Activated naive CD8-positive, alpha-beta T cell treated with anti-CD3 and anti-CD28 coated beads, Interleukin-2, amount 10 ng/mL, durations not matched to agents 7 days and 5 days (primary cell): Measurements from ENCODE around the gene CDCA5. TPM values are rescaled to one million over a fixed set of nuclear protein-coding genes. Genes with fewer than 3 reads are reported as not detected.

ENCODE experiments used
- ATAC-seq: fragments of 150-1000 bp; cut with Tn5 transposase; one replicate; pipeline ENCODE4 v1.10.0; 2021; ENCODE audit warnings: low read depth, moderate library complexity
- POLR2A ChIA-PET: fragments of 350-600 bp; sonication (Branson Sonifier 250); formaldehyde crosslinking; loops from one replicate; lab custom pipeline; 2021; ENCODE audit warnings: antibody characterized with exemption; lab: Charles Lee
- DNase-seq: peaks from one replicate; pipeline ENCODE4 v3.0.0; 2021
- H3K27ac Mint-ChIP-seq: one replicate; pipeline ENCODE4 v1.8.0; 2022; ENCODE audit warnings: mild to moderate bottlenecking, mixed read lengths
- H3K27me3 Mint-ChIP-seq: one replicate; pipeline ENCODE4 v1.8.0; 2022; ENCODE audit warnings: mild to moderate bottlenecking, moderate library complexity, mixed read lengths
- H3K36me3 Mint-ChIP-seq: one replicate; pipeline ENCODE4 v1.8.0; 2021; ENCODE audit warnings: mild to moderate bottlenecking, mixed read lengths
- H3K4me1 Mint-ChIP-seq: one replicate; pipeline ENCODE4 v1.8.0; 2021; ENCODE audit warnings: mixed read lengths
- H3K4me3 Mint-ChIP-seq: one replicate; pipeline ENCODE4 v1.8.0; 2022; ENCODE audit warnings: mild to moderate bottlenecking, moderate library complexity, mixed read lengths
- H3K9me3 Mint-ChIP-seq: one replicate; pipeline ENCODE4 v1.8.0; 2021; ENCODE audit warnings: mixed read lengths
- total RNA-seq, 2 experiments: library from RNA; stranded (reverse); gene quantifications; one replicate each; pipeline ENCODE4 v1.2.3, GENCODE V29; 2021

CDCA5 gene
- total RNA-seq, 2 experiments from 2014 or later: 85.5 to 95.7 TPM

DNA sequence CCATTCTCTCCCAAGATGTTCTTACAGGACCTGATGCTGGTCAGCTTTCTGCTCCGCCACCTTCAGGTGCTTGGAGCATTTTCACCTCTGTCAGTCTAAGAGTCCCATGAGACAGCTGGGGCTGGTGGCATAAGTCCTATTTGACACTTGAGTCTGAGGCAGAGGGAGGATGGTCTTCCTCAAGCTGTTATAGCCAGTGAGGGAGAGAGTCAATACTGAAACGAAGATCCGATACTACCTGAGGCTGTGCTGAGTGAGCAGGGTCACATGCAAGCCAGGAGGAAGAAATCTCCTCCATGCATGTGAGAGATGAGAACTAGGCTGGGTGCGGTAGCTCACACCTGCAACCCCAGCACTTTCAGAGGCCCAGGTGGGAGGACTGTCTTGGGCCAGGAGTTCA lies 5.8 kb upstream of the CDCA5 start:
- Mint-ChIP-seq H3K9me3 (no peaks in the 10 kb centered on the region), H3K27me3 (no peaks in the 10 kb centered on the region), H3K27ac (peak overlapping the region; percentile 63), H3K4me1 (peaks cover 12% of the 10 kb centered on the region), H3K36me3 (peaks cover 12% of the 10 kb centered on the region), H3K4me3 (no peak overlapping the region)
- POLR2A ChIA-PET: interaction anchor here (1.1 to 1.5 kb wide), 2 partner anchors 9 to 75 kb away, joined by 4 read pairs; partner anchors contain the start of gene ARL2
- ATAC-seq (no peak), DNase-seq (no peak)

DNA sequence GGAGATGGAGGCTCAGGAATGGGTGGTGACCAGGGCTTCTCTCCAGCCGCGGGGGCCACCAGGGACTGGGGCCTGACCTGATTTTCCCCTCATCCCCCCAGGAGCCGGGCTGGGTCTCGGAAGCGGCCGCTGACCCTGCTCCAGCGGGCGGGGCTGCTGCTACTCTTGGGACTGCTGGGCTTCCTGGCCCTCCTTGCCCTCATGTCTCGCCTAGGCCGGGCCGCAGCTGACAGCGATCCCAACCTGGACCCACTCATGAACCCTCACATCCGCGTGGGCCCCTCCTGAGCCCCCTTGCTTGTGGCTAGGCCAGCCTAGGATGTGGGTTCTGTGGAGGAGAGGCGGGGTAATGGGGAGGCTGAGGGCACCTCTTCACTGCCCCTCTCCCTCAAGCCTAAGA lies 4.0 kb upstream of the CDCA5 start:
- ATAC-seq (no peak), DNase-seq (no peak)
- H3K36me3 Mint-ChIP-seq: peaks cover 15% of the 10 kb centered on the region
- POLR2A ChIA-PET: no interaction called here
- no peak overlapping the region for H3K4me3 Mint-ChIP-seq
- H3K27me3 Mint-ChIP-seq: no peaks in the 10 kb centered on the region
- H3K9me3 Mint-ChIP-seq: no peaks in the 10 kb centered on the region
- peaks cover 16% of the 10 kb centered on the region for H3K4me1 Mint-ChIP-seq
- H3K27ac Mint-ChIP-seq: no peak overlapping the region

DNA sequence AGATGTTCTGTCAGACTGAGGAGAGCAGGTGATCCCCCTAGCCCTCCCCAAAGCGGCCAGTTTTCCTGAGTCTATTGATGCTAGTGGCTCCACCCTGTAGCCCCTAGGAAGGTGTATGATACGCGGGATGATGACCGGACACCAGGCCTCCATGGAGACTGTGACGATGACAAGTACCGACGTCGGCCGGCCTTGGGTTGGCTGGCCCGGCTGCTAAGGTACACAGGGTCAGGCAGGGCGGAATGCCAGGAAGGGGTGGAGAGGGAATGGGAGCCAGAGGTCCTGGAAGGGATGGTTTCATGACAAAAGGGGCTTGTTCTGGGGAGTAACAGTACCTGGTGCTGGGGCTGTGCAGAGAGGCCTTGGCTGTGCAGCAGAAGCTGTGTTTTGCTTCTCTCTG lies 3.4 kb upstream of the CDCA5 start:
- POLR2A ChIA-PET: interaction anchor here (2.2 kb wide), 1 partner anchor 9 kb away, joined by 13 read pairs; the partner anchor contains the start of gene VPS51
- H3K4me3 Mint-ChIP-seq: no peak overlapping the region
- no peak for ATAC-seq
- H3K36me3 Mint-ChIP-seq: peaks cover 18% of the 10 kb centered on the region
- DNase-seq: no peak
- no peaks in the 10 kb centered on the region for H3K27me3 Mint-ChIP-seq
- no peak overlapping the region for H3K27ac Mint-ChIP-seq
- no peaks in the 10 kb centered on the region for H3K9me3 Mint-ChIP-seq
- H3K4me1 Mint-ChIP-seq: peaks cover 21% of the 10 kb centered on the region

DNA sequence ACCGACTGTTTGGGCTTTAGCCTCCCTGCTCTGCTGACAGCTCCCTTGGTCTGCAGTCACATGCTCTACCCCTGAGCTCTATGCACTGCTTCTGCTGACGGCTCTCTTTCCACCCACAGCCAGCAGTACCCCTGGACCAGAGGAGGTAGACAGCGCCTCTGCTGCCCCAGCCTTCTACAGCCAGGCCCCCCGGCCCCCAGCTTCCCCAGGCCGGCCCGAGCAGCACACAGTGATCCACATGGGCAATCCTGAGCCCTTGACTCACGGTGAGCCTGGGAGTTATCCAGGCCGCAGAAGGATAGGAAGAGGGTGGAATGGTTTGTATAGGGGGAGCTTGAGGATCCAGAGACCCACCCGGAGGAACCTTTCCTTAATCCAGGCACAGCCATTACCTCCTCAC lies 3.0 kb upstream of the CDCA5 start:
- no peak for ATAC-seq
- Mint-ChIP-seq H3K4me3 (no peak overlapping the region), H3K4me1 (peaks cover 24% of the 10 kb centered on the region), H3K9me3 (no peaks in the 10 kb centered on the region), H3K36me3 (peaks cover 21% of the 10 kb centered on the region), H3K27ac (no peak overlapping the region), H3K27me3 (no peaks in the 10 kb centered on the region)
- POLR2A ChIA-PET: interaction anchor here (2.2 kb wide), 1 partner anchor 10 kb away, joined by 13 read pairs; the partner anchor contains the start of gene VPS51
- no peak for DNase-seq

DNA sequence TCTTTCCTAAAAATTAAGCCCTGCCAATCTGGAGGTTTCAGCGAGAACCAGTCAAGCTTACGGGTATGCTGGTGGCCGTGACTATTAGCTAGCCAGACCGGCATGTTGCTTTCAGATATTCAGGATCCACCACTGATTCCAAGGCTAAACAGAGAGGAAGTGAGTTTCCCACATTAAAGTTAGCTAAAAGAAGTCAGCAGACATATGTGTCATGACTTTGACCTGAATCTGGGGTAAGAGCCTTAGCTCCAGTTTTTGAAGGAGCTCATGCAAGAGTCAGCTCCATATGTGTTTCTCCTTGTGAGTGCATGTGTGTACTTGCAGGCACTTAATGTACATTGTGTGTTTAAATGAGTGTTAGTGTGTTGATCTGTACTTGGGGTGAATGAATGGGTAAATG lies 1.6 kb upstream of the CDCA5 start:
- Mint-ChIP-seq H3K36me3 (peaks cover 31% of the 10 kb centered on the region), H3K4me3 (peak overlapping the region; percentile 98), H3K4me1 (peaks cover 36% of the 10 kb centered on the region), H3K27me3 (no peaks in the 10 kb centered on the region), H3K9me3 (no peaks in the 10 kb centered on the region), H3K27ac (peak overlapping the region; percentile 99)
- POLR2A ChIA-PET: interaction anchor here (0.8 to 2.2 kb wide), 3 partner anchors 11 to 177 kb away, joined by 3 to 13 read pairs (median 5); partner anchors contain the start of genes FAU, MRPL49 and VPS51
- ATAC-seq (no peak), DNase-seq (no peak)

DNA sequence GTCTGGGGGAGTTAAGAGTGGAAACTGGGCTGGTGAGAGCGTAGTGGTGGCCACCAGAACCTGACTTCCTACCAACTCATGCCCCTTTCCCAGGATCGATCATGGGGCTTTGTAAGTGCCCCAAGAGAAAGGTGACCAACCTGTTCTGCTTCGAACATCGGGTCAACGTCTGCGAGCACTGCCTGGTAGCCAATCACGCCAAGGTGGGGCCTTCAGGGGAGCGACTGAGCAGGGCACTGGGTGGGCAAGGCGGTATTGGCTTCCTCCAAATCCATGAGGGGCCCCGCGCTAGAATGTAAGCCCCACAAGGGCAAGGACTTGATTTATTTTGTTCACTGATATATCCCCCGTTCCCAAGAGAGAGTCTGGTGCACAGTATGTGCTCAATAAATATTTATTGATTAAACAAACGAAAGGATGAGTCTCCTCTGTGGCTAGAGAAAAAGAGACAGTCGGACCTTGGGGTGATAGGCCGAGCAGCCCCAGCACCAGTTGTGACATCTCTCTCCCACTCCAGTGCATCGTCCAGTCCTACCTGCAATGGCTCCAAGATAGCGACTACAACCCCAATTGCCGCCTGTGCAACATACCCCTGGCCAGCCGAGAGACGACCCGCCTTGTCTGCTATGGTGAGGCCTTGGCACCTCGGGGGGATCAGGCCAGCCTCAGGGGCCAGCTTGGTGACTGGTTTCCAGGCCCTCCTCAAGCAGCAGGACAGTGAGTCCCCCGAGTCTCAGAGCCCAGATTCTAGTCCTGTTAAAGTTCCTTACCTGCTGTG lies 947 bp upstream of the CDCA5 start:
- H3K9me3 Mint-ChIP-seq: no peaks in the 10 kb centered on the region
- H3K36me3 Mint-ChIP-seq: peaks cover 36% of the 10 kb centered on the region
- H3K4me3 Mint-ChIP-seq: peak overlapping the region; percentile 98
- peak overlapping the region; percentile 99 for H3K27ac Mint-ChIP-seq
- peaks cover 39% of the 10 kb centered on the region for H3K4me1 Mint-ChIP-seq
- no peak for ATAC-seq
- DNase-seq: no peak
- POLR2A ChIA-PET: interaction anchor here (0.8 to 2.2 kb wide), 4 partner anchors 12 to 178 kb away, joined by 3 to 13 read pairs (median 6); partner anchors contain the start of genes FAU, MRPL49, VPS51 and ZNHIT2
- no peaks in the 10 kb centered on the region for H3K27me3 Mint-ChIP-seq

DNA sequence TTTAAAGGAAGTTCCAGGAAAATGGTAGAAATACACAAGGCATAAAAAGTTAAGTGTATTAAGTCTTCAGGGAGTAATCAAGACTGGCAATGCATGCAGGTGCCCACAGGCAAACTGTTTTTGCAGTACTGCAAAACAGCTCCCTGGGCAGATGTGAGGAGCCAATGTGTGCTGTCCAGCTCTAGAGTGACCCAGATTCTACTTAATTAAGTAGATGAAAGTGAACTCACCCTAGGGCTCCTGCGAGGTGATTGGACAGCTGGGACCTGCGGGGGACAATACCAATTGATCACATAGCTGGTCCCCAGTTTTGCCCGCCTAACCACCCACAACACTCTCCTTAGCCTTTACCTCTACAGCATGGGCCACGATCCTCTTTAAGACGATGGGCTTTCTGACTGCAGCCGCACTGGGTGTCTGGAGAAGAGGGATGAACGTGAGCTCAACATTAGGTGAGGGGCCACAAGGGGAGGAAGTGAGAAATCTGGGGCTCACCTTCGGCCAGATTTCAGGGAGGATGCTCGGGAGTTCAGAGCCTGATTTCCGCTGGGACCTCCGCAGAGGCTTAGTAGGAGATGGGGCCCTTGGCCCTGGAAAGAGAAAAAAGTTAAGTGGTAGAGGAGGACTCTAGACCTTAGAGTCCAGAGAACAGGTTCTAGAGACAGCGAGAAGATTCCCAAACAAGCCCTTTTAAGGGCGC lies 556 bp downstream of the CDCA5 start:
- no peak for DNase-seq
- peaks cover 46% of the 10 kb centered on the region for H3K4me1 Mint-ChIP-seq
- peak; percentile 11 for ATAC-seq
- H3K4me3 Mint-ChIP-seq: peak overlapping the region; percentile 98
- no peaks in the 10 kb centered on the region for H3K9me3 Mint-ChIP-seq
- POLR2A ChIA-PET: interaction anchor here (0.9 to 2.3 kb wide), 12 partner anchors 13 to 338 kb away, joined by 3 to 15 read pairs (median 4); partner anchors contain the start of genes ARL2, FAU, MRPL49 and PPP2R5B
- H3K27me3 Mint-ChIP-seq: no peaks in the 10 kb centered on the region
- peak overlapping the region; percentile 99 for H3K27ac Mint-ChIP-seq
- peaks cover 35% of the 10 kb centered on the region for H3K36me3 Mint-ChIP-seq

DNA sequence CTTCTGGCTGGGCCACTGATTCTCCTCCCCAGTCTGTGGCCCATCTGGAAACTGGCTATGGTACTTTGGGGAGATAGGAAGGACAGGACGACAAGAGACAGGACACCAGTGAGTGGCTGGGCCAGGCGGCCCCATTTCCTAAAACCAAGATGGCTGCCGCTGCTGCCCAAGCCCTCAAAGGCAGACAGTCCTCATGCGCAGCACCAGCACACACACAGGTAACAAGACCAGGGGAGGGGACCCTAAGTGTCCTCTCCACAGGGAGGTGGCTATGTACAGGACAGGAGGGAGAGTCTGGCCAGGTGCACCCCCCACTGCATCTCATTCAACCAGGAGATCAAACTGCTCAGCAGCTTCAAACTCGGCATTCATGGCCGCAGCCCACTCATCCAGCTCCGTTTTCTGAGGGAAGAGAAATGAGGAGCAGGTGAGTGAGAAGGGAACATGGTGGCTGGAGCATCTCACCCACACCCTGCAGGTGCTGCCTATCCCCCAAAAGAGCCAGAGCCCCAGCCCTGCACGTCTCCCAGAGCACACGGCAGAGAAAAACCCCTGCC lies 5.0 kb downstream of the CDCA5 start:
- DNase-seq (no peak), ATAC-seq (no peak)
- peaks cover 44% of the 10 kb centered on the region for H3K36me3 Mint-ChIP-seq
- peaks cover 51% of the 10 kb centered on the region for H3K4me1 Mint-ChIP-seq
- H3K9me3 Mint-ChIP-seq: no peaks in the 10 kb centered on the region
- peak overlapping the region; percentile 53 for H3K4me3 Mint-ChIP-seq
- H3K27me3 Mint-ChIP-seq: no peaks in the 10 kb centered on the region
- peak overlapping the region; percentile 85 for H3K27ac Mint-ChIP-seq
- POLR2A ChIA-PET: interaction anchor here (1.1 kb wide), 1 partner anchor 39 kb away, joined by 4 read pairs; no protein-coding TSS in a partner anchor

DNA sequence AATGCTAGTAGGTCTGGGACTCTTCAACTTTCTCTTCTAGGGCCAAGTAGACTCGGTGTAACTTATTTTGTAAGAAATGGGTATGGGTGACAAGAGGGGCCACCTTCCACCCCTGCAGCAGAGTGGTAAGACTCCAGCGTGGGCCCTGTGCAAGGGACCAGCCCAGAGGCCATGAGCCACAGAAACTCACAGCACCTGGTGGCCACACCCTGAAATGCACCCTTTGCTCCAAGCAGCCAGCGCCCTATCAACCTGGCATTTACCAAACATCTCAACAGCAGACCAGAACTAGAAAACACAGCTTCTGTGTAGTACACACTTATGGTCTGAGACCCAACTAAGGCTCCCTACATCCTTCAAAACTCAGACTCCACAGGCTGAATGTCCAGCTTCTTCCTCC lies 5.7 kb downstream of the CDCA5 start:
- Mint-ChIP-seq H3K27me3 (no peaks in the 10 kb centered on the region), H3K4me1 (peaks cover 50% of the 10 kb centered on the region), H3K9me3 (no peaks in the 10 kb centered on the region), H3K27ac (peak overlapping the region; percentile 85), H3K4me3 (peak overlapping the region; percentile 53), H3K36me3 (peaks cover 44% of the 10 kb centered on the region)
- ATAC-seq: peak; percentile 85
- peak; percentile 76 for DNase-seq
- POLR2A ChIA-PET: no interaction called here

DNA sequence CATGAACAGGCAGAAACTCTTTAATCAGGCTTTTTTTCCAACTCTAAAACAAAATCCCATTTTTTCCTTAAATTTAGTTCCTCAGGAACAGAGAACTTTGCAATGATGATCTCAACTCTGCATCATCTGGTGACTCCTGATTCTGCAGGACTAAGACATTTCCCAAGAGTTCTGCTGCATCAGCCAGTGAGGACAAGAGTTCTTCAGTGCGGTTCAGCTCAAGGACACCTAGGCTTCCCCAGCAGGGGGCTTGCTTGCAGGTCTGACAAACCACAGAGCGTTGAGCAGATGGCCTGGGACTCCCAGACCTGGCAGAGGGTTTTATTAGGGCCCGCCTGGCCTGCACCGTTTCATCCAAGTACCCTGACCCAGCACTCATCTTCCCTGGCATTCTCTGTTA lies 6.4 kb downstream of the CDCA5 start:
- Mint-ChIP-seq H3K9me3 (no peaks in the 10 kb centered on the region), H3K27me3 (no peaks in the 10 kb centered on the region), H3K4me1 (peaks cover 44% of the 10 kb centered on the region), H3K36me3 (peaks cover 38% of the 10 kb centered on the region), H3K4me3 (no peak overlapping the region), H3K27ac (peak overlapping the region; percentile 21)
- ATAC-seq (no peak), DNase-seq (no peak)
- POLR2A ChIA-PET: no interaction called here

DNA sequence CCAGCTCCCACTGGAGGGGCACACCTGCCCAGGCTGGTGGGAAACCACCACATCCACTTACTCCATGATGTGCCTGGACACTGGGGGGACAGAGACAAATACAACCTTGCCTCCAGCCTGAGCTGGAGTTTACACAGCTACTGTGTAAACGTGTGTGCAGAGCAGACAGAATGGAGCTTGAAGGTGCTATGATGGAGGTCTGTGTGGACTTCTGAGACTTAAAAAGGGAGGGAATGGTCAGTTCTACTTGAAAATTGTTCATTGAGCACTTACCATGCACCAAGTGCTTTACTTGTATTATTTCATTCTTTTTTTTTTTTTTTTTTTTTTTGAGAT lies 11.2 kb downstream of the CDCA5 start:
- no peaks in the 10 kb centered on the region for H3K9me3 Mint-ChIP-seq
- H3K27me3 Mint-ChIP-seq: no peaks in the 10 kb centered on the region
- no peak overlapping the region for H3K4me3 Mint-ChIP-seq
- ATAC-seq (no peak), DNase-seq (no peak)
- peaks cover 12% of the 10 kb centered on the region for H3K4me1 Mint-ChIP-seq
- peaks cover 15% of the 10 kb centered on the region for H3K36me3 Mint-ChIP-seq
- H3K27ac Mint-ChIP-seq: no peak overlapping the region
- POLR2A ChIA-PET: no interaction called here

DNA sequence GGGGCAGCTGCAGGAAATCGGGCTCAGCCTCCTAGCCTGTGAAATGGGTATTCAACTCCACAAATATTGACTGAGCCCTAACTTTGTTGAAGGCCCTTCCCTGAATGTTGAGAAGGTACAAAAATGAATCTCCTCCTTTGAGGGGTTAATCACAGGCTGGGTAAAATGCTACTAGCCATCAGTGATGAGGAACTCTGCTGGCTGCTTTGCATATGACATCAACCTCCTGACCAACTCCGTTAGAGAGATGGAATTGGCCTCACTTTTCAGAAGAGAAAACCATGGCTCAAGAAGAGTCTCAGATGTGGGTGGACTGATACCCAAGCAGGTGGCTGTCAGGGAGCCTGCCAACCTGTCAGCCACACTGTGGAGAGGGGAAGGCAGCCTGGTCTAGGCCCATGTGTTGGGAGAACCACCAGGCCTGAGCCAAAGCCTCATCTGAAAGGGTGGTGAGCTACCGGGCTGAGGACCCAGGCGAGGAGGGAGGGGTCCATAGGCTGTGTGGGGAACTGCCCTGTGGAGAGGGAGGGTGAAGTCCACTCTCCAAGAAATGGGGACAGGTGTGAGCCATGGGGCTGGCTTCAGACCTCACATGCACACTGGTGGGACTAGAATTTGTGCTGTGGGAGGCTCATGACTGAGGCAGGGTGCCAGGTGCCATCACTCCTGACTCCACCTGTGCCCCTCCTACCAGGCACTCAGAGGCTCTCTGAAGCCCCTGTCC lies 11.8 kb downstream of the CDCA5 start:
- Mint-ChIP-seq H3K4me3 (no peak overlapping the region), H3K4me1 (peaks cover 8% of the 10 kb centered on the region), H3K36me3 (peaks cover 13% of the 10 kb centered on the region), H3K27me3 (no peaks in the 10 kb centered on the region), H3K9me3 (no peaks in the 10 kb centered on the region), H3K27ac (no peak overlapping the region)
- ATAC-seq: no peak
- POLR2A ChIA-PET: no interaction called here
- no peak for DNase-seq

DNA sequence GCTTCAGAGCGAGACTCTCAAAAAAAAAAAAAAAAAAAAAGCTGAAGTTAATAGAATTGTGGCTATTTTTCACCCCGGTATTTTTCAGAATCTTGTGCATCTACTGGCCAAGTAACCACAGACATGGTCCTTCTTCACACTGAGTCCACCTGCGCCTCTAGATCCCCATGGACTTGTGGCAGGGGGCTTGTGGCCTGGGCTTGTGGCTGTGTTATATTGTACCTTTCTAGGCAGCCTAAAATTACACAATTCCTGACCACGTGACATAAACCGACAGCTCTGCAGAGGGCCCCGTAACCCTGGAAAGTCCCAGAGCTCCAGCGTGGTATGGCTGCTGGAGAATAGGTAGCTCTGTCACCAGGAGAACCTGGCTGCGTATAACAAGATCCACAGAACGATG lies 14.6 kb downstream of the CDCA5 start:
- H3K9me3 Mint-ChIP-seq: no peaks in the 10 kb centered on the region
- H3K4me3 Mint-ChIP-seq: no peak overlapping the region
- no peaks in the 10 kb centered on the region for H3K27me3 Mint-ChIP-seq
- peaks cover 4% of the 10 kb centered on the region for H3K4me1 Mint-ChIP-seq
- no peak for ATAC-seq
- POLR2A ChIA-PET: interaction anchor here (0.5 kb wide), 1 partner anchor 53 kb away, joined by 3 read pairs; no protein-coding TSS in a partner anchor
- DNase-seq: no peak
- no peak overlapping the region for H3K27ac Mint-ChIP-seq
- no peaks in the 10 kb centered on the region for H3K36me3 Mint-ChIP-seq
